Liver (tissue), 9 donors: ENCODE data around the gene FRMD7. TPM values are rescaled to one million over a fixed set of nuclear protein-coding genes. Genes with fewer than 3 reads are reported as not detected.

ENCODE experiments used
- DNase-seq: peaks from one replicate; pipeline ENCODE4 v3.0.0-alpha.2; 2017; ENCODE audit warnings: low spot score
- H3K27ac ChIP-seq, 2 donors: one replicate each; pipeline ENCODE4 v1.7.0; 2013; ENCODE audit warnings: inconsistent platforms in 2 of 2, low read length in 2 of 2, control low read depth in 1 of 2, low read depth in 1 of 2, mild to moderate bottlenecking in 1 of 2
- H3K27me3 ChIP-seq, 4 donors: one replicate each; pipeline versions ENCODE4 v1.6.1 to v1.7.0; 2013; ENCODE audit warnings: low read length in 3 of 4, inconsistent platforms in 1 of 4, mild to moderate bottlenecking in 1 of 4, moderate library complexity in 1 of 4; ENCODE audit not compliant: control insufficient read depth in 4 of 4, insufficient read depth in 4 of 4
- H3K36me3 ChIP-seq, 4 donors: one replicate each; pipeline versions ENCODE4 v1.6.1 to v1.7.0; 2013; ENCODE audit warnings: low read length in 3 of 4, mild to moderate bottlenecking in 3 of 4, low read depth in 1 of 4, moderate library complexity in 1 of 4; ENCODE audit not compliant: control insufficient read depth in 4 of 4, insufficient read depth in 3 of 4
- H3K4me1 ChIP-seq, 4 donors: one replicate each; pipeline versions ENCODE4 v1.6.1 to v1.7.0; 2013; ENCODE audit warnings: low read length in 3 of 4, mild to moderate bottlenecking in 3 of 4, moderate library complexity in 1 of 4; ENCODE audit not compliant: control insufficient read depth in 4 of 4, insufficient read depth in 4 of 4
- H3K4me3 ChIP-seq, 3 donors: one replicate each; pipeline versions ENCODE4 v1.6.1 to v1.7.0; 2013; ENCODE audit warnings: low read length in 3 of 3, control low read depth in 1 of 3, low read depth in 1 of 3, mild to moderate bottlenecking in 1 of 3
- H3K9ac ChIP-seq, 2 donors: one replicate each; pipeline ENCODE4 v1.7.0; 2013; ENCODE audit warnings: low read length in 2 of 2, mild to moderate bottlenecking in 2 of 2, moderate library complexity in 2 of 2, control low read depth in 1 of 2, low read depth in 1 of 2
- H3K9me3 ChIP-seq, 4 donors: one replicate each; pipeline versions ENCODE4 v1.6.1 to v1.7.0; 2013; ENCODE audit warnings: low read length in 3 of 4; ENCODE audit not compliant: control insufficient read depth in 4 of 4
- FOXA2 ChIP-seq: IDR thresholded peaks from 2 replicates; pipeline ENCODE4 v1.6.1; 2016; ENCODE audit warnings: antibody characterized with exemption
- HNF4A ChIP-seq, 2 donors: conservative IDR thresholded peaks; 2 replicates each; pipeline ENCODE4 v1.6.1; 2016; ENCODE audit warnings: antibody characterized with exemption in 2 of 2, mild to moderate bottlenecking in 2 of 2
- HNF4G ChIP-seq: IDR thresholded peaks from 2 replicates; pipeline ENCODE4 v1.6.1; 2016; ENCODE audit warnings: antibody characterized with exemption
- JUND ChIP-seq, 2 donors: IDR thresholded peaks; 2 replicates each; pipeline ENCODE4 v1.6.1; 2016; ENCODE audit warnings: antibody characterized with exemption in 2 of 2
- NR2F2 ChIP-seq: IDR thresholded peaks from 2 replicates; pipeline ENCODE4 v1.6.1; 2016; ENCODE audit warnings: antibody characterized with exemption
- RAD21 ChIP-seq, 2 donors: IDR thresholded peaks; 2 replicates each; pipeline ENCODE4 v1.6.1; 2016; ENCODE audit warnings: antibody characterized with exemption in 2 of 2, mild to moderate bottlenecking in 2 of 2
- RXRA ChIP-seq, 2 donors: IDR thresholded peaks; 2 replicates each; pipeline ENCODE4 v1.6.1; 2017 to 2018; ENCODE audit warnings: antibody characterized with exemption in 2 of 2, mild to moderate bottlenecking in 1 of 2
- TAF1 ChIP-seq: conservative IDR thresholded peaks from 2 replicates; pipeline ENCODE4 v1.6.1; 2016; ENCODE audit warnings: antibody characterized with exemption, mild to moderate bottlenecking
- YY1 ChIP-seq: IDR thresholded peaks from 2 replicates; pipeline ENCODE4 v1.6.1; 2016; ENCODE audit warnings: antibody characterized with exemption, mild to moderate bottlenecking
- WGBS: extraction: QIAGEN DNeasy Blood & Tissue Kit; methylation state at CpG from one replicate; pipeline ENCODE4 v1.1.7; 2013; 5-methylcytosine and 5-hydroxymethylcytosine counted together
- polyA plus RNA-seq, 2 donors: library from polyadenylated mRNA; stranded (reverse) in 1 of 2; unstranded in 1 of 2; fragments of 200-250 nt in 1 of 2; fragments of >200 nt in 1 of 2; fragmentation: Nextera tagmentation in 1 of 2; extraction: Ambion mirVana in 1 of 2; gene quantifications; one replicate each; pipeline versions ENCODE4 v1.2.1 to v1.2.3, GENCODE V29; 2013 to 2015
- total RNA-seq, 2 donors: library from RNA; depleted of rRNA; stranded (reverse); fragments of >200 nt; gene quantifications; one replicate each; pipeline ENCODE4 v1.2.3, GENCODE V29; 2014
- TF ChIP-seq, protein P1 (sequence below): fragments of 150-350 bp; IDR thresholded peaks from 2 replicates; pipeline ENCODE4 v1.5.1; 2017; ENCODE audit warnings: improper control_type of control experiment, low read depth, low read length; ENCODE audit not compliant: missing input control
- TF ChIP-seq, protein P2 (sequence below): IDR thresholded peaks from 2 replicates; pipeline ENCODE4 v1.6.1; 2016; ENCODE audit warnings: antibody characterized with exemption
- donor health status: healthy.
- donor health status: healthy.
- donor health status: healthy.
- donor health status: healthy.
- donor health status: healthy.

The FRMD7 gene
- total and polyA plus RNA-seq, 4 donors = 0.03 to 0.14 (median 0.08) TPM; not detected in 1

DNA sequence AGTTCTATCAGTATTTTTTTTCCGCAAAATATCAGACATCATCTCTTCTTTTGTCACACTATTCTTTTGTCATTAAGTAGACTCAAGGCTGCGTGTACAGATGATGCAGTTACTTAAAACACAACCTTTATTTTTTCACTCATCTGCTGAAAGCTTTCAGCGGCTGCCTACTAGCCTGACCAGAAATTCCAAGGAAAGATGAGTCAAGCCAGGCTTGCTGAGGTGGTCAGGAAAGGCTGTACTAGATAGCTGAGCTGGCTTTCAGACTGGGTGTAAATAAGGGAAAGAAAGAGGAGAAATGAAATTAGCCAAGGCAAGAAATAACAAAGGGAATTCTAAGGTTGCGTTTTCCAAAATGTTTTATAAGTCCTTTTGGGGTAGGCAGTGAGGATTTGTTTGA is 86.8 kb downstream of the FRMD7 start:
- H3K9me3 ChIP-seq = no peaks in the 10 kb centered on the region
- no peak for TF ChIP-seq TAF1
- TF ChIP-seq, protein P1, sequence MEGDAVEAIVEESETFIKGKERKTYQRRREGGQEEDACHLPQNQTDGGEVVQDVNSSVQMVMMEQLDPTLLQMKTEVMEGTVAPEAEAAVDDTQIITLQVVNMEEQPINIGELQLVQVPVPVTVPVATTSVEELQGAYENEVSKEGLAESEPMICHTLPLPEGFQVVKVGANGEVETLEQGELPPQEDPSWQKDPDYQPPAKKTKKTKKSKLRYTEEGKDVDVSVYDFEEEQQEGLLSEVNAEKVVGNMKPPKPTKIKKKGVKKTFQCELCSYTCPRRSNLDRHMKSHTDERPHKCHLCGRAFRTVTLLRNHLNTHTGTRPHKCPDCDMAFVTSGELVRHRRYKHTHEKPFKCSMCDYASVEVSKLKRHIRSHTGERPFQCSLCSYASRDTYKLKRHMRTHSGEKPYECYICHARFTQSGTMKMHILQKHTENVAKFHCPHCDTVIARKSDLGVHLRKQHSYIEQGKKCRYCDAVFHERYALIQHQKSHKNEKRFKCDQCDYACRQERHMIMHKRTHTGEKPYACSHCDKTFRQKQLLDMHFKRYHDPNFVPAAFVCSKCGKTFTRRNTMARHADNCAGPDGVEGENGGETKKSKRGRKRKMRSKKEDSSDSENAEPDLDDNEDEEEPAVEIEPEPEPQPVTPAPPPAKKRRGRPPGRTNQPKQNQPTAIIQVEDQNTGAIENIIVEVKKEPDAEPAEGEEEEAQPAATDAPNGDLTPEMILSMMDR = no peak
- WGBS = 93% methylated on average over 4 of the region's 4 CpGs
- no peak overlapping the region for H3K9ac ChIP-seq
- H3K27me3 ChIP-seq = peaks cover 0 to 7% (median 0%) of the 10 kb centered on the region in 4 donors
- no peak overlapping the region for H3K4me3 ChIP-seq
- no peak for DNase-seq
- no peak overlapping the region for H3K27ac ChIP-seq
- no peaks in the 10 kb centered on the region for H3K36me3 ChIP-seq
- H3K4me1 ChIP-seq = peaks cover 0 to 3% (median 0%) of the 10 kb centered on the region in 4 donors

DNA sequence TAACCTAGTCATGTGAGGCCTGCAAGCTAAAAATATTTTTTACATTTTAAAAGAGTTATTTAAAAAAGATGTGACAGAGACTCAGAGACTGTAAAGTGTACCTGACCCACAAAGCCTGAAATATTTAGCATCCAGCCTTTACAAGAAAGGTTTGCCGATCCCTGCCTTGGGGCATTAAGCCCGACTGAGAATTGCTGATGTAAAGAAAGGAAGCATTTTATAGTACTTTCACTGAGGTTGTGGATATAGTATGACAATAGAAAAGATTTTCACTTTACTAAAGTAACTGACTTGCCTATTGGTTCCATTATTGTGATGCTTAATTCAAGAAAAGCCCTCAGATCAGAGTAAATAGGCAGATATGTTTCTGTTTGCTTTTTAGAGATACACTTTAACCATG is 87.8 kb downstream of the FRMD7 start:
- Histone ChIP-seq H3K9me3 (no peaks in the 10 kb centered on the region), H3K9ac (no peak overlapping the region), H3K27ac (no peak overlapping the region), H3K4me1 (peaks cover 0 to 3% (median 0%) of the 10 kb centered on the region in 4 donors), H3K36me3 (no peaks in the 10 kb centered on the region), H3K27me3 (peaks cover 0 to 5% (median 0%) of the 10 kb centered on the region in 4 donors), H3K4me3 (no peak overlapping the region)
- DNase-seq = no peak
- WGBS = 96% methylated on average over 2 of the region's 2 CpGs
- TF ChIP-seq NR2F2 = no peak

DNA sequence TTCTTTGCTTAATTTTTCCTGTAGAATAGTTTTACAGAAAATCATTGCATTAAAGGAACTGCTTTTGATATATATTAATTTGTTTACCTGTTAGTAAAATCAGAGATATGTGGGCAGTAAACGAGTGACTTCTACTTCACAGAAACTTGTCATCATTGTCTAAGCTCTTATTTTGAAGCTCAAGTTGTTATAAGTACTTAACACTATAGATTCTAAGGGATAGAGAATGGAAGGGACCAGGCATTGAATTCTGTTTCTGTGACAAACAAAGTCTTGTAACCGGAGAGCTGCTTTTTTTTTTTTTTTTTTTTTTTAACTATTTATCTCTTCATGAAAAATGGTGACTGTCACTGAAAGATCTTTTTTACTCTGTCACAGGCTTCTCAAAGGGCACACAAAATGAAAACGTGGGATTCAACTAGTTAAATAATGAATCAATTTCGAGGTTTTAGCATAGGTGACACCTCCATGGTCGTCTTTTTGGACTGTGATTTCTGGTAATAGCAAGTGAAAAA is 90.3 kb downstream of the FRMD7 start:
- H3K36me3 ChIP-seq = no peaks in the 10 kb centered on the region
- WGBS = 66% methylated on average over 5 of the region's 5 CpGs

DNA sequence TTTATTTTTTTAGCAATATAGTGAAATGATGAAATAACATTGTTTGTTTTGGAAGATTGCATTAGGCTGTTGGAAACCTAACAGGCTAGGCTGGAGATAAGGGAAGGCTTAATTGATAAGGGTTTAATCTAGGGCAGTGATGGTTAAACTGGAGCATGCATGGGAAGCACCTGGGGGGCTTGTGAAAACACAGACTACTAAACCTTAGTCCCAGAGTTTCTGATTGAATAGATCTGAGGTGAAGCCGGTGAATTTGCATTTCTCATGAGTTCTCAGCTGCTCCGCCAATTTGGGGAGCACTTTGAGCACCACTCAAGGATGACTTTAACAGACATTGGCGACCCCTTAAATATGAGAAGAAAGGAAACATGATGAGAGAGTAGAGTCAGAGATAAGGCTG is 93.2 kb downstream of the FRMD7 start:
- Histone ChIP-seq H3K4me1 (peaks cover 0 to 3% (median 0%) of the 10 kb centered on the region in 4 donors), H3K36me3 (no peaks in the 10 kb centered on the region), H3K27ac (no peak overlapping the region), H3K4me3 (no peak overlapping the region), H3K9me3 (no peaks in the 10 kb centered on the region), H3K27me3 (peaks cover 0 to 4% (median 0%) of the 10 kb centered on the region in 4 donors), H3K9ac (no peak overlapping the region)
- WGBS = 98% methylated on average over 3 of the region's 3 CpGs
- TF ChIP-seq TAF1 (no peak), JUND (IDR thresholded peaks at IDR 0.05) (no peak)
- DNase-seq = no peak

More for the DNA sequence above, 90.3 kb downstream of the FRMD7 start:
- Histone ChIP-seq H3K27ac (no peak overlapping the region), H3K9me3 (no peaks in the 10 kb centered on the region), H3K4me1 (peaks cover 0 to 3% (median 0%) of the 10 kb centered on the region in 4 donors), H3K27me3 (peaks cover 0 to 7% (median 0%) of the 10 kb centered on the region in 4 donors), H3K4me3 (no peak overlapping the region), H3K9ac (no peak overlapping the region)
- TF ChIP-seq JUND (IDR thresholded peaks at IDR 0.05) (no peak), RXRA (IDR thresholded peaks at IDR 0.05) (no peak), YY1 (no peak), HNF4A (conservative IDR thresholded peaks at IDR 0.05) (no peak), HNF4G (no peak), RAD21 (IDR thresholded peaks at IDR 0.05) (no peak), TAF1 (no peak), FOXA2 (no peak)
- TF ChIP-seq, protein P2, sequence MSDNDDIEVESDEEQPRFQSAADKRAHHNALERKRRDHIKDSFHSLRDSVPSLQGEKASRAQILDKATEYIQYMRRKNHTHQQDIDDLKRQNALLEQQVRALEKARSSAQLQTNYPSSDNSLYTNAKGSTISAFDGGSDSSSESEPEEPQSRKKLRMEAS = no peak
- DNase-seq = no peak
